Neural progenitor cell (in vitro differentiated cells): ENCODE results near the gene ARL4C.

Experiments
- CTCF ChIP-seq: fragments of 200-600 bp; sonication (generic); IDR thresholded peaks from 2 replicates; pipeline ENCODE4 v1.5.1; 2017; ENCODE audit warnings: antibody characterized with exemption, mild to moderate bottlenecking
- EZH2 ChIP-seq: fragments of 200-600 bp; sonication (generic); IDR thresholded peaks from 2 replicates; pipeline ENCODE4 v1.6.1; 2017; ENCODE audit warnings: antibody characterized with exemption, mild to moderate bottlenecking, moderate library complexity
- EZH2phosphoT487 ChIP-seq: fragments of 200-600 bp; sonication (generic); IDR thresholded peaks from 2 replicates; pipeline ENCODE4 v1.6.1; 2017; ENCODE audit warnings: antibody characterized with exemption

DNA sequence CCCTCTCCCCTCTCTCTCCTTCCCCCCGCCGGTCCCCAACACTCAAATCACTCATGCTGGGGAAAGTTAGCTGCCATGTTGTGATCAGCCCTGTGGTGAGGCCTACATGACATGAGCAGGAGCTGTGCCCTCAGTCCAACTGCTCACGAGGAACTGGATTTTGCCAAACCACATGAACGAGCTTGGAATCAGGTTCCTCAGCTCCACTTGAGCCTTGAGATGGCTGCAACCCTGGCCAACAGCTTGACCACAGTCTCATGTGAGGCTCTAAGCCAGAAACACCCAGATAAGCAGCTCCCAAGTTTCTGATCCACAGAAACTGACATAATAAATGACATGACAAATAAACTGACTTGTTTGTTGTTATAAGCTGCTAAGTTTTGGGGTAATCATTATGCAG is 38.4 kb downstream of the ARL4C start:
- TF ChIP-seq CTCF: no peak
- no peak for TF ChIP-seq EZH2phosphoT487
- TF ChIP-seq EZH2: no peak
